A549 (cell line): Measurements from ENCODE around the gene PLEKHG4B. TPM values are rescaled to one million over a fixed set of nuclear protein-coding genes. Genes with fewer than 3 reads are reported as not detected.

Experiments
- ATAC-seq, 2 experiments: fragments of 200-7000 bp in 1 of 2; fragments of >200 bp in 1 of 2; cut with Nextera tagmentation in 1 of 2; cut with Tn5 transposase in 1 of 2; 3 replicates each; pipeline versions ENCODE4 v1.8.0 to v1.9.1; 2018 to 2020; ENCODE audit warnings: mild to moderate bottlenecking in 1 of 2, moderate library complexity in 1 of 2
- CTCF ChIA-PET: fragments of 300-600 bp; sonication (Branson Sonifier 250); formaldehyde crosslinking; extraction: SDS; loops from one replicate; lab custom pipeline; 2021; ENCODE audit warnings: antibody characterized with exemption, inconsistent platforms; lab: Yijun Ruan, JAX
- POLR2A ChIA-PET: fragments of 350-600 bp; formaldehyde crosslinking; extraction: SDS; loops from one replicate; lab custom pipeline; 2021; ENCODE audit warnings: antibody characterized with exemption, inconsistent platforms; lab: Yijun Ruan, JAX
- DNase-seq, 2 experiments: peaks; one replicate each; pipeline versions ENCODE4 v3.0.0 to v3.0.0-alpha.2; 2011 to 2016; ENCODE audit warnings: low read depth in 1 of 2, low spot score in 1 of 2
- FAIRE-seq: peaks from 2 replicates; lab custom pipeline; 2011; peaks lifted over from hg19 to GRCh38; lab: Jason Lieb, UNC
- H3K27ac ChIP-seq, 2 experiments: fragments of >200 bp; sonication (Bioruptor Twin); formaldehyde crosslinking; 3 replicates each; pipeline ENCODE4 v1.5.1; 2016 to 2017
- H3K4me1 ChIP-seq: fragments of >200 bp; sonication (Bioruptor Twin); formaldehyde crosslinking; 3 replicates; pipeline ENCODE4 v1.6.1; 2016
- H3K4me2 ChIP-seq: fragments of >200 bp; sonication (Bioruptor Twin); formaldehyde crosslinking; 3 replicates; pipeline ENCODE4 v1.6.1; 2016
- H3K4me3 ChIP-seq: fragments of >200 bp; sonication (Bioruptor Twin); formaldehyde crosslinking; 3 replicates; pipeline ENCODE4 v1.5.1; 2016
- H3K9me3 ChIP-seq: fragments of >200 bp; sonication (Bioruptor Twin); formaldehyde crosslinking; 3 replicates; pipeline ENCODE4 v1.6.1; 2016
- CBX2 ChIP-seq: fragments of 200-600 bp; sonication (generic); IDR thresholded peaks from 2 replicates; pipeline ENCODE4 v1.6.1; 2016; ENCODE audit warnings: low read depth, mild to moderate bottlenecking, borderline replicate concordance
- CEBPB ChIP-seq, 2 experiments: fragments of >200 bp in 1 of 2; sonication (Bioruptor Twin) in 1 of 2; formaldehyde crosslinking in 1 of 2; IDR thresholded peaks; 2 replicates each; pipeline ENCODE4 v1.6.1; 2012 to 2016
- EHMT2 ChIP-seq: fragments of 200-600 bp; sonication (generic); IDR thresholded peaks from 2 replicates; pipeline ENCODE4 v1.6.1; 2016; ENCODE audit warnings: antibody characterized with exemption, low read depth, mild to moderate bottlenecking, moderate library complexity
- FOSB ChIP-seq: fragments of 250-450 bp; sonication (Bioruptor Pico); IDR thresholded peaks from 2 replicates; pipeline ENCODE4 v1.5.0; 2020; ENCODE audit warnings: mild to moderate bottlenecking, moderate library complexity
- GATA3 ChIP-seq: IDR thresholded peaks from 2 replicates; pipeline ENCODE4 v1.6.1; 2012; ENCODE audit warnings: borderline replicate concordance
- HEYL ChIP-seq: fragments of 250-450 bp; sonication (Bioruptor Pico); IDR thresholded peaks from 2 replicates; pipeline ENCODE4 v1.8.0; 2021; ENCODE audit warnings: mild to moderate bottlenecking, moderate library complexity
- JUNB ChIP-seq: fragments of >200 bp; sonication (Bioruptor Twin); formaldehyde crosslinking; IDR thresholded peaks from 2 replicates; pipeline ENCODE4 v1.6.1; 2016
- MAFK ChIP-seq: fragments of 450-650 bp; IDR thresholded peaks from 2 replicates; pipeline ENCODE4 v1.6.1; 2014; ENCODE audit not compliant: partially characterized antibody
- MAZ ChIP-seq: fragments of 150-350 bp; IDR thresholded peaks from 2 replicates; pipeline ENCODE4 v1.6.1; 2014; ENCODE audit warnings: antibody characterized with exemption, low read depth, low read length, borderline replicate concordance
- MYC ChIP-seq: IDR thresholded peaks from 2 replicates; pipeline ENCODE4 v1.6.1; 2012; ENCODE audit warnings: mild to moderate bottlenecking, inconsistent platforms, low read length, improper control_type of control experiment, borderline replicate concordance
- NFE2L2 ChIP-seq: fragments of 150-350 bp; conservative IDR thresholded peaks from 2 replicates; pipeline ENCODE4 v1.6.1; 2014; ENCODE audit warnings: low read length
- RAD21 ChIP-seq, 2 experiments: fragments of >200 bp in 1 of 2; sonication (Bioruptor Twin) in 1 of 2; formaldehyde crosslinking in 1 of 2; IDR thresholded peaks in 1 of 2; conservative IDR thresholded peaks in 1 of 2; 2 replicates in 1 of 2; 3 replicates in 1 of 2; pipeline ENCODE4 v1.6.1; 2012 to 2018; ENCODE audit warnings: inconsistent platforms in 1 of 2
- RCOR1 ChIP-seq: fragments of 150-350 bp; IDR thresholded peaks from 2 replicates; pipeline ENCODE4 v1.6.1; 2014; ENCODE audit warnings: antibody characterized with exemption, low read length, low read depth
- RNF2 ChIP-seq: fragments of 200-600 bp; sonication (generic); IDR thresholded peaks from 2 replicates; pipeline ENCODE4 v1.6.1; 2016; ENCODE audit warnings: low read depth, mild to moderate bottlenecking, antibody characterized with exemption, moderate library complexity, borderline replicate concordance
- SMC3 ChIP-seq: fragments of >200 bp; sonication (Bioruptor Twin); formaldehyde crosslinking; IDR thresholded peaks from 3 replicates; pipeline ENCODE4 v1.6.1; 2018; ENCODE audit warnings: inconsistent platforms
- SREBF2 ChIP-seq: fragments of 450-650 bp; IDR thresholded peaks from 2 replicates; pipeline ENCODE4 v1.6.1; 2014; ENCODE audit warnings: mild to moderate bottlenecking, moderate library complexity
- TFCP2L1 ChIP-seq: fragments of 250-450 bp; sonication (Bioruptor Pico); IDR thresholded peaks from 2 replicates; pipeline ENCODE4 v1.5.0; 2021; ENCODE audit warnings: mild to moderate bottlenecking
- TP53 ChIP-seq: fragments of 250-450 bp; sonication (Bioruptor Pico); IDR thresholded peaks from 2 replicates; pipeline ENCODE4 v1.5.0; 2021; ENCODE audit warnings: mild to moderate bottlenecking, moderate library complexity
- ZC3H11A ChIP-seq: fragments of 450-650 bp; IDR thresholded peaks from 2 replicates; pipeline ENCODE4 v1.6.1; 2014; ENCODE audit warnings: antibody characterized with exemption, mild to moderate bottlenecking
- ZSCAN20 ChIP-seq: fragments of 250-450 bp; sonication (Bioruptor Pico); IDR thresholded peaks from 2 replicates; pipeline ENCODE4 v1.8.0; 2022; ENCODE audit warnings: mild to moderate bottlenecking, moderate library complexity
- WGBS: methylation state at CpG from one replicate; pipeline ENCODE4 v1.1.6; 2017; ENCODE audit errors: missing lambda C conversion rate; 5-methylcytosine and 5-hydroxymethylcytosine counted together
- polyA plus RNA-seq, 4 experiments: library from polyadenylated mRNA; depleted of rRNA in 3 of 4; stranded (reverse); fragments of >200 nt; fragmentation: RNase III in 1 of 4; extraction: RNeasy Plus Mini Kit Qiagen cat#74134 plus additional on column Dnase treatment in 1 of 4; gene quantifications; 2 replicates in 3 of 4; 3 replicates in 1 of 4; pipeline ENCODE4 v1.2.3, GENCODE V29; 2011 to 2017
- TF ChIP-seq, protein P1 (sequence below): fragments of 450-650 bp; IDR thresholded peaks from 2 replicates; pipeline ENCODE4 v1.6.1; 2014; ENCODE audit warnings: antibody characterized with exemption
- TF ChIP-seq, protein P2 (sequence below): fragments of 250-450 bp; sonication (Bioruptor Pico); IDR thresholded peaks from 2 replicates; pipeline ENCODE4 v1.5.0; 2020; ENCODE audit warnings: low read depth, mild to moderate bottlenecking, moderate library complexity
- TF ChIP-seq, protein P3 (sequence below): fragments of >200 bp; sonication (Bioruptor Twin); formaldehyde crosslinking; IDR thresholded peaks from 3 replicates; pipeline ENCODE4 v1.5.1; 2016
- TF ChIP-seq, protein P4 (sequence below): IDR thresholded peaks from 2 replicates; pipeline ENCODE4 v1.6.1; 2012; ENCODE audit warnings: low read depth, borderline replicate concordance
- TF ChIP-seq, protein P5 (sequence below): fragments of >200 bp; sonication (Bioruptor Twin); formaldehyde crosslinking; IDR thresholded peaks from 3 replicates; pipeline ENCODE4 v1.6.1; 2016

Gene PLEKHG4B
- polyA plus RNA-seq, 2 of the 4 experiments (the other 2 are of a cell fraction), result 0.57 to 0.59 TPM

DNA sequence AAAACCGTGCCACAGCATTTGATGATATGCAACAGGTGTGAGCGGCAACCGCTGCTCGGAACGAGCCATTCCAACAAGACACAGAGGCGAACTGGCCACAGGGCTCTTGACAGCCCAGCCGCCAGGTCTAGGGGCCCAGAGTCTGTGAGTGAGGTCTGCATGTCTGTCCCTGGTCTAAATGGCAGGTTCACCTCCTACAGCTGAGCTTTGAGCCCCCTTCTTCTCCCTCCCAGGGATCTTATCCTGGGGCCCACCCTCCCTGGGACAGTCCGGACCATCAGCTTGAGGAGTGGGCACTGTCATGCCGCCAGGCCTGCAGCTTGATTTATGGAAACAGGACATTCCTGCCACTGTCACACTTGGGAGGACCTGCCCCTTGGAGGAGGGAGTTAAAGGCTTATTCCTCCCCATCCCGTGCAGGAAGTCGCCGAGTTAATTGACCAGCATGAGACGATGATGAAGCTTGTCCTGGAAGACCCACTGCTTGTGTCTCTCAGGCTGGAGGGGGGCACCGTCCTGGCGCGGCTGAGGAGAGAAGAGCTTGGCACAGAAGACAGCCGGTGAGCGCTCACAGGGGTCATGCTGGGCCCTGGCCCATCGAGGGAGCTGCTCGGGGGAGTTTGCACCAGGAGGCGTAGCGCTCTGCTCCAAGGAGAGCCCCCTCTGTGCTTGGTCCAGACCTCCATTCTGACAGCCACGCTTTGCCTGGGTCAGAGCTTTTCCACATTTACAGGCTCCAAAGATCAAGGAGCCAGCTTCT is 63.9 kb downstream of the PLEKHG4B start:
- no peak; a peak in 1 of 6 replicates for ATAC-seq
- H3K27ac ChIP-seq, result no peak overlapping the region
- H3K9me3 ChIP-seq, result no peaks in the 10 kb centered on the region
- H3K4me2 ChIP-seq, result no peak overlapping the region
- WGBS, result 80% methylated on average over 23 of the region's 23 CpGs
- POLR2A ChIA-PET, result no interaction called here
- no peak for FAIRE-seq
- no peak overlapping the region for H3K4me3 ChIP-seq
- H3K4me1 ChIP-seq, result no peaks in the 10 kb centered on the region
- no peak for DNase-seq
- no peak for TF ChIP-seq FOSB (CRISPR knock-in tag)
- no peak for TF ChIP-seq CBX2
- TF ChIP-seq RCOR1, result no peak
- no peak for TF ChIP-seq CEBPB (IDR thresholded peaks at IDR 0.05)
- TF ChIP-seq, protein P1, sequence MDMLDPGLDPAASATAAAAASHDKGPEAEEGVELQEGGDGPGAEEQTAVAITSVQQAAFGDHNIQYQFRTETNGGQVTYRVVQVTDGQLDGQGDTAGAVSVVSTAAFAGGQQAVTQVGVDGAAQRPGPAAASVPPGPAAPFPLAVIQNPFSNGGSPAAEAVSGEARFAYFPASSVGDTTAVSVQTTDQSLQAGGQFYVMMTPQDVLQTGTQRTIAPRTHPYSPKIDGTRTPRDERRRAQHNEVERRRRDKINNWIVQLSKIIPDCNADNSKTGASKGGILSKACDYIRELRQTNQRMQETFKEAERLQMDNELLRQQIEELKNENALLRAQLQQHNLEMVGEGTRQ, result no peak
- TF ChIP-seq SREBF2, result no peak
- TF ChIP-seq, protein P2, sequence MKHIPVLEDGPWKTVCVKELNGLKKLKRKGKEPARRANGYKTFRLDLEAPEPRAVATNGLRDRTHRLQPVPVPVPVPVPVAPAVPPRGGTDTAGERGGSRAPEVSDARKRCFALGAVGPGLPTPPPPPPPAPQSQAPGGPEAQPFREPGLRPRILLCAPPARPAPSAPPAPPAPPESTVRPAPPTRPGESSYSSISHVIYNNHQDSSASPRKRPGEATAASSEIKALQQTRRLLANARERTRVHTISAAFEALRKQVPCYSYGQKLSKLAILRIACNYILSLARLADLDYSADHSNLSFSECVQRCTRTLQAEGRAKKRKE (CRISPR knock-in tag), result no peak
- TF ChIP-seq EHMT2, result no peak
- TF ChIP-seq TFCP2L1 (CRISPR knock-in tag), result no peak
- TF ChIP-seq RAD21 (conservative IDR thresholded peaks at IDR 0.05 in 1 of 2, IDR thresholded peaks at IDR 0.05 in 1 of 2), result no peak
- TF ChIP-seq HEYL, result no peak
- TF ChIP-seq MAFK, result no peak
- no peak for TF ChIP-seq ZC3H11A
- no peak for TF ChIP-seq GATA3
- TF ChIP-seq JUNB, result no peak
- no peak for TF ChIP-seq MYC
- TF ChIP-seq, all 56 proteins: peak for 0
- CTCF ChIA-PET, result interaction anchor here (0.6 to 2.2 kb wide), 2 partner anchors 23 to 33 kb away, joined by 3 to 6 read pairs; no protein-coding TSS in a partner anchor

DNA sequence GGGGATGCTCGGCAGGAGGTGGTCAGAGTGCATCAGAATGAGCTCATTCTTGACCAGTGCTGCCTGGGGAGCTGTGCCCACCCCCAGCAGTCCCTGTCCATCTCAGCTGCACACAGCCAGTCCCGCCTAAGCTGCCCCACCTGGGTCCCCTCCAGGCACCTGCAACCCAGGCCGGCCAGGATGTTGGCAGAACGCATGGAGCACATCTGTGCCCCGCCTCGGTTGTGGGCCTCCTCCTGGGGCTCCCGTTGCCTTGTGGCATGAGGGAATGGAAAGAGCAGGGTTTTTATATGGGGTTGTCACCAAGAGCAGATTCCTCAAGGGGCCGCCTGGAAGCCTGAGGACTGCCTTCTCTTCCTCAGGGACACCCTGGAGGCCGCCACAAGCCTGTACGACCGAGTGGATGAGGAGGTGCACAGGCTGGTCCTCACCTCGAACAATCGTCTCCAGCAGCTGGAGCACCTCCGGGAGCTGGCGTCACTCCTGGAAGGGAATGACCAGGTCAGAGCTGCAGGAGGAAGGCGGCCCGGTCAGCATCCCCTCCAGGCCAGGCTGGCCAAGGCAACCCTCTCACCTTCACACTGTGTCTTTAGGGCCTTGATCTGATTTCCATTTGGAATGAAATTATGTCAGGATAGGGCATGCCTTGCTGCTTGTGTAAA is 64.6 kb downstream of the PLEKHG4B start:
- WGBS, result 69% methylated on average over 15 of the region's 17 CpGs
- Histone ChIP-seq H3K4me2 (no peak overlapping the region), H3K9me3 (no peaks in the 10 kb centered on the region), H3K27ac (no peak overlapping the region), H3K4me1 (no peaks in the 10 kb centered on the region), H3K4me3 (no peak overlapping the region)
- DNase-seq (no peak), FAIRE-seq (no peak), ATAC-seq (no peak; a peak in 2 of 6 replicates)
- TF ChIP-seq MAZ, result no peak
- POLR2A ChIA-PET, result no interaction called here
- CTCF ChIA-PET, result interaction anchor here (0.6 to 2.2 kb wide), 2 partner anchors 24 to 32 kb away, joined by 3 to 6 read pairs; no protein-coding TSS in a partner anchor

DNA sequence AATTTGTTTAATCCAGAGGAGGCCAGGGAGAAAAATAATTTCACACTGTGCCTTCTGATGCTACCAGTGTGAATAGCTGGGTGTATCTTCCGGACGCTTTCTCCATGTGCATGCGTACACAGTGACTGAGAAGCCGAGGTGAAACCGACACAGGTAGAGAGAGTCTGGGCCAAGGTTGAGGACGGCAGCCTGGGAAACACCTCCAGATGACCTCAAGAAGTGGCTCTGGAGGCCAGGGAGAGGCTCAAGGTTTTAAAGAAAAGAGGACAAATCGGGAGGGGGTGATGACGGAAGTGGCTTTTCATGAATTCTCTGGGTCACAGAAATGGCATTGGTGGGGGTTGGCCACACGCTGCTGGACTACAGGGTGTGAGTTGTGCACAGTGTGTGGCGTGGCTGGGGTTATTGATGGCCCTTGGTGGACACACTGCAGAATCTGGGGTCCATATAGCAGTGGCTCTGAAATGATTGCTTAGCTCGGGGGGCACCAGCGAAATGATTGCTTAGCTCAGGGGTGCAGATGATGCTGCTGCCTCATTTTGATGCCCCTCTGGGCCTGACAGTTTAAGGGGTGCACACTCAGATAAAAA is 65.3 kb downstream of the PLEKHG4B start:
- H3K9me3 ChIP-seq, result no peaks in the 10 kb centered on the region
- FAIRE-seq (no peak), DNase-seq (no peak), ATAC-seq (no peak)
- H3K27ac ChIP-seq, result no peak overlapping the region
- no peak overlapping the region for H3K4me2 ChIP-seq
- 68% methylated on average over 12 of the region's 12 CpGs for WGBS
- H3K4me1 ChIP-seq, result no peaks in the 10 kb centered on the region
- H3K4me3 ChIP-seq, result no peak overlapping the region
- ChIA-PET POLR2A (no interaction called here), CTCF (interaction anchor here (0.9 to 2.2 kb wide), 2 partner anchors 10 to 31 kb away, joined by 3 to 6 read pairs; no protein-coding TSS in a partner anchor)
- no peak for TF ChIP-seq RNF2
- TF ChIP-seq, protein P1, result no peak
- TF ChIP-seq, protein P3, sequence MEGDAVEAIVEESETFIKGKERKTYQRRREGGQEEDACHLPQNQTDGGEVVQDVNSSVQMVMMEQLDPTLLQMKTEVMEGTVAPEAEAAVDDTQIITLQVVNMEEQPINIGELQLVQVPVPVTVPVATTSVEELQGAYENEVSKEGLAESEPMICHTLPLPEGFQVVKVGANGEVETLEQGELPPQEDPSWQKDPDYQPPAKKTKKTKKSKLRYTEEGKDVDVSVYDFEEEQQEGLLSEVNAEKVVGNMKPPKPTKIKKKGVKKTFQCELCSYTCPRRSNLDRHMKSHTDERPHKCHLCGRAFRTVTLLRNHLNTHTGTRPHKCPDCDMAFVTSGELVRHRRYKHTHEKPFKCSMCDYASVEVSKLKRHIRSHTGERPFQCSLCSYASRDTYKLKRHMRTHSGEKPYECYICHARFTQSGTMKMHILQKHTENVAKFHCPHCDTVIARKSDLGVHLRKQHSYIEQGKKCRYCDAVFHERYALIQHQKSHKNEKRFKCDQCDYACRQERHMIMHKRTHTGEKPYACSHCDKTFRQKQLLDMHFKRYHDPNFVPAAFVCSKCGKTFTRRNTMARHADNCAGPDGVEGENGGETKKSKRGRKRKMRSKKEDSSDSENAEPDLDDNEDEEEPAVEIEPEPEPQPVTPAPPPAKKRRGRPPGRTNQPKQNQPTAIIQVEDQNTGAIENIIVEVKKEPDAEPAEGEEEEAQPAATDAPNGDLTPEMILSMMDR, result no peak
- no peak for TF ChIP-seq ZSCAN20 (CRISPR knock-in tag)
- no peak for TF ChIP-seq SMC3
- TF ChIP-seq ZC3H11A, result no peak
- no peak for TF ChIP-seq MAZ
- no peak for TF ChIP-seq NFE2L2
- TF ChIP-seq, protein P4, sequence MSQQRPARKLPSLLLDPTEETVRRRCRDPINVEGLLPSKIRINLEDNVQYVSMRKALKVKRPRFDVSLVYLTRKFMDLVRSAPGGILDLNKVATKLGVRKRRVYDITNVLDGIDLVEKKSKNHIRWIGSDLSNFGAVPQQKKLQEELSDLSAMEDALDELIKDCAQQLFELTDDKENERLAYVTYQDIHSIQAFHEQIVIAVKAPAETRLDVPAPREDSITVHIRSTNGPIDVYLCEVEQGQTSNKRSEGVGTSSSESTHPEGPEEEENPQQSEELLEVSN, result no peak
- TF ChIP-seq, protein P5, sequence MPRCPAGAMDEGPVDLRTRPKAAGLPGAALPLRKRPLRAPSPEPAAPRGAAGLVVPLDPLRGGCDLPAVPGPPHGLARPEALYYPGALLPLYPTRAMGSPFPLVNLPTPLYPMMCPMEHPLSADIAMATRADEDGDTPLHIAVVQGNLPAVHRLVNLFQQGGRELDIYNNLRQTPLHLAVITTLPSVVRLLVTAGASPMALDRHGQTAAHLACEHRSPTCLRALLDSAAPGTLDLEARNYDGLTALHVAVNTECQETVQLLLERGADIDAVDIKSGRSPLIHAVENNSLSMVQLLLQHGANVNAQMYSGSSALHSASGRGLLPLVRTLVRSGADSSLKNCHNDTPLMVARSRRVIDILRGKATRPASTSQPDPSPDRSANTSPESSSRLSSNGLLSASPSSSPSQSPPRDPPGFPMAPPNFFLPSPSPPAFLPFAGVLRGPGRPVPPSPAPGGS, result no peak
- no peak for TF ChIP-seq TP53 (CRISPR knock-in tag)
